Retinal pigment epithelial cell (primary cell): ENCODE data around the gene MUC5AC.
A peak's percentile ranks its signal among the peaks of the same experiment; 100 is the strongest.

Source experiments
- DNase-seq: peaks from one replicate; pipeline ENCODE4 v3.0.0-alpha.2; 2010; ENCODE audit warnings: low read depth
- H3K4me3 ChIP-seq: 2 replicates; pipeline ENCODE4 v1.5.1; 2011; ENCODE audit warnings: mild to moderate bottlenecking, low read length, control low read depth, moderate library complexity
- CTCF ChIP-seq: conservative IDR thresholded peaks from 2 replicates; pipeline ENCODE4 v1.5.1; 2011; ENCODE audit warnings: low read depth, low read length, control low read depth, inconsistent platforms

The MUC5AC gene

GRCh38 chr11:1202776-1203504 is 45.2 kb downstream of the MUC5AC start:
- TF ChIP-seq CTCF: peak; percentile 91
- H3K4me3 ChIP-seq: no peak overlapping the region
- no peak for DNase-seq

- H3K4me3 ChIP-seq: no peak overlapping the region
- DNase-seq: no peak
- TF ChIP-seq CTCF: no peak
Observed at GRCh38 chr11:1203505-1204271, 45.9 kb downstream of the MUC5AC start.

DNA sequence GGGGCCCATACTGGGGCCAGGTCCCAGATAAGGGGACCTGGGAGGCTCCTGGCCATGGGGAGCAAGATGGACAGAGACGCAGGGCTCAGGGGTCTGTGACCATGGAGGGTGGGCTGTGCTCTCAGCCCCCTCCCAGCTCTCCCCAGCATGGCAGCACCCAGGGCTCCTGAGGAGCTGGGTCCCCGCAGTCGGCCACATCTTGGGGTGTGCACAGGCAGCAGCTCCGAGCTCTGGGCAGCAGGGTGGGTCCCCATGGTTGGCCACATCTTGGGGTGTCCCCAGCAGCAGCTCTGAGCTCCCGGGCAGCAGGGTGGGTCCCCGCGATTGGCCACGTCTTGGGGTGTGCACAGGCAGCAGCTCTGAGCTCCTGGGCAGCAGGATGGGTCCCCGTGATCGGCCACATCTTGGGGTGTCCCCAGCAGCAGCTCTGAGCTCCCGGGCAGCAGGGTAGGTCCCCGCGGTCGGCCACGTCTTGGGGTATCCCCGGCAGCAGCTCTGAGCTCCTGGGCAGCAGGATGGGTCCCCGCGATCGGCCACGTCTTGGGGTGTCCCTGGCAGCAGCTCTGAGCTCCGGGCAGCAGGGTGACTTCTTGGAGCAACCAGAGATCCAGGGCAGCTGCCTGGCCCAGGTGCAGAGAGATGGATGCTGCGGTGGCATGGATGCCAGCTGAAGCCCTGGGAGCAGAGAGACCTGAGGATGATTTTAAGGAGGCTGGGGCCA is 46.8 kb downstream of the MUC5AC start:
- no peak for TF ChIP-seq CTCF
- no peak for DNase-seq
- no peak overlapping the region for H3K4me3 ChIP-seq

GRCh38 chr11:1205121-1205986 is 47.6 kb downstream of the MUC5AC start:
- TF ChIP-seq CTCF: no peak
- DNase-seq: no peak
- no peak overlapping the region for H3K4me3 ChIP-seq

- no peak for DNase-seq
- no peak for TF ChIP-seq CTCF
- H3K4me3 ChIP-seq: no peak overlapping the region
Observed at GRCh38 chr11:1205987-1206331, 48.2 kb downstream of the MUC5AC start.

DNA sequence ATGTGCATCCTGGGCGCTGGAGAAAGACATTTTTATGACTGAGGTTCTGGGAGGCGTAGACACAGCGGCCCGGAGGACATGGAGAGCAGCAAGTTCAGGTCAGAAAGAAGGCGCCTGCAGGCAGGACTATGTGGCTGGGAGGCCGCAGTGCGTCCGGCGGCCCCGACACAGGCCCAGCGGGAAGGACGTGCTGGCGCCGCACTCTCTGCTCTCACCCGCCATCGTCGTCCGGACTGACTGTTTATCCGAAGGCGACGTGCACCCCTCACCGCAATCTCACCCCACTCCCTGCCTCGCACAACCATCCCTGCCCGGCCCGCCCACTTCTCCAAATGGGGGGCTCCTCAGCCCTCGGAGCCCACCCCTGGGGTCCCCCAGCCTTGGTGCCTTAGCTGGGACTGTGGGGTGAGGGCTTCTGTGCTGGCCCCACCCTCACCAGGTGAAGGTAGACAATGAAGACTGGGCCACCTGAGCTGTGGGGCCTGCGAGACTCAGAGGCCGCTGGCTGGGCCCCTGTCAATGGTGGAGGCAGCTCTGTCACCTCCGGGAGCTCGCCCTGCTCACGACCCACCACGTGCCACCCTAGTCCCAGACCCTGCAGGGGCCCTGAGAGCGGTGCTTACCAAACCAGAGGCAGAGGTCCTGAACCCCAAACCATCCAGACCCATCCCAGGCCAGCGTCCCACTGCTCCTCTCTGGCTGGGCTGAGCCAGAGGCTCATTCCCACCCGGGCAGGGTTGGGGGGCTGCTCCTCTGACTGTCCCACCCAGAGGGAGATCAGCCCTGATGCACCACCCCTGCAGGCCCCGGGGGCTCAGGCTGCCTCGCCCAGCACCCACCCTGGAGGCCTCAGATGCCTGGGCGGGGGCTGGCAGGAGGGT is 48.9 kb downstream of the MUC5AC start:
- H3K4me3 ChIP-seq: no peak overlapping the region
- TF ChIP-seq CTCF: no peak
- DNase-seq: no peak
